Vagina (tissue), 2 donors: ENCODE measurements around the gene TAF11L8. TPM values are rescaled to one million over a fixed set of nuclear protein-coding genes. Genes with fewer than 3 reads are reported as not detected.
"Not testable (repeated sequence)": the region's sequence is repeated elsewhere in the genome, so short reads cannot be mapped to it uniquely, and the experiment has no call there.

Source experiments
- DNase-seq, 2 donors: peaks; one replicate each; pipeline ENCODE4 v3.0.0-alpha.2; 2017; ENCODE audit errors: extremely low spot score in 2 of 2
- H3K27ac ChIP-seq: fragments of 200-600 bp; sonication (generic); one replicate; pipeline ENCODE4 v1.5.1; 2019
- H3K27me3 ChIP-seq: fragments of 200-600 bp; sonication (generic); one replicate; pipeline ENCODE4 v1.5.1; 2019
- H3K36me3 ChIP-seq, 2 donors: fragments of 200-600 bp; sonication (generic); one replicate each; pipeline ENCODE4 v1.5.1; 2017 to 2019
- H3K4me1 ChIP-seq: fragments of 200-600 bp; sonication (generic); one replicate; pipeline ENCODE4 v1.5.1; 2019
- H3K4me3 ChIP-seq, 2 donors: fragments of 200-600 bp; sonication (generic); 1 replicate in 1 of 2; 2 replicates in 1 of 2; pipeline ENCODE4 v1.5.1; 2016 to 2019
- H3K9me3 ChIP-seq: fragments of 200-600 bp; sonication (generic); one replicate; pipeline ENCODE4 v1.5.1; 2019
- POLR2A ChIP-seq, 2 donors: fragments of 450-650 bp; IDR thresholded peaks; one replicate each; pipeline ENCODE4 v1.6.1; 2017; ENCODE audit warnings: antibody characterized with exemption in 2 of 2, mild to moderate bottlenecking in 2 of 2, moderate library complexity in 2 of 2
- POLR2AphosphoS5 ChIP-seq, 2 donors: sonication (generic); formaldehyde crosslinking; IDR thresholded peaks; one replicate each; pipeline ENCODE4 v1.9.0; 2017; ENCODE audit warnings: antibody characterized with exemption in 2 of 2, mild to moderate bottlenecking in 2 of 2, low read depth in 1 of 2; ENCODE audit not compliant: insufficient read depth in 1 of 2
- intact Hi-C: fragments of 100-400 bp; cut with DNase I; formaldehyde crosslinking; loops from one replicate; pipeline ENCODE4 v1.15.1; 2023
- total RNA-seq: library from RNA; depleted of rRNA; stranded (reverse); fragments of >200 nt; gene quantifications from one replicate; pipeline ENCODE4 v1.2.3, GENCODE V29; 2016
- TF ChIP-seq, protein P1 (sequence below), 3 experiments: fragments of 450-650 bp in 2 of 3; fragments of 200-600 bp in 1 of 3; sonication (generic) in 1 of 3; IDR thresholded peaks; one replicate each; pipeline ENCODE4 v1.5.1; 2017 to 2019; ENCODE audit warnings: antibody characterized with exemption in 3 of 3, mild to moderate bottlenecking in 2 of 3, moderate library complexity in 2 of 3

The TAF11L8 gene
- not detected for total RNA-seq

DNA sequence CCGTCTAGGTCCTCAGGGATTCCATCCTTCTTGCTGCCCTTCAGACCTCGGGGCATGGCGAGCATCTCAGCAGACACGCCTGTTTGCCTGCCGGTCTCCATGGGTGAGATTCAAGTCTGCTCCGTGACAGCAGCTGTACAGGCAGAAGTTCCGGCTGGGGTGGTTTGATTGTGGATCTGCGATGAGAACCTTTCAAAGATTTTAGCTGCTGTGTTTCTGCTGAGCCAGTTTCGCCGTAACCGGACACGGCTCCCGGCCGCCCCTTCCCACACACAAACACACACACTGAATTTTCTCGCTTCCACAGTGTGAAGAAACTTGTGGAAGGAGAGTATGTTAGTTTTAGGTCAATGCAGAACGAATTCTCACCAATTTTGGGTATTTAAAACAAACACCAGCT, at the start of gene TAF11L8:
Gene TAF11L8, minus strand, starts transcription at position 101 of the 400 bp plus-strand sequence.
- H3K27ac ChIP-seq, DNase-seq, H3K4me1 ChIP-seq, intact Hi-C loops, H3K36me3 ChIP-seq, H3K9me3 ChIP-seq, H3K4me3 ChIP-seq, H3K27me3 ChIP-seq: not testable (repeated sequence)

DNA sequence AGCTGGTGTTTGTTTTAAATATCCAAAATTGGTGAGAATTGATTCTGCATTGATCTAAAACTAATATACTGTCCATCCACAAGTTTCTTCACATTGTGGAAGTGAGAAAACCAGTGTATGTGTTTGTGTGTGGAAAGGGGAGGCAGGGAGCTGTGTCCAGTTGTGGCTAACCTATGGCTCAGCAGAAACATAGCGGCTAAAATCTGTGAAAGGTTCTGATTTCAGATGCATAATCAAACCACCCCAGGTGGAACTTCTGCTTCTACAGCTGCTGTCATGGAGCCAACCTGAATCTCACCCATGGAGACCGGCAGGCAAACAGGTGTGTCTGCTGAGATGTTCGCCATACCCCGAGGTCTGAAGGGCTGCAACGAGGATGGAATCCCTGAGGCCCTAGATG, 43.4 kb upstream of the TAF11L8 start, which contains the start of gene TAF11L14:
Gene TAF11L14, plus strand, starts transcription at position 301 of the 400 bp plus-strand sequence.
- intact Hi-C loops, result no loop called here
- H3K36me3 ChIP-seq, result no peaks in the 10 kb centered on the region
- H3K9me3 ChIP-seq, result no peaks in the 10 kb centered on the region
- no peak within 1 kb of the TSS for H3K27ac ChIP-seq
- no peak within 1 kb of the TSS for H3K4me3 ChIP-seq
- TF ChIP-seq POLR2AphosphoS5 (IDR thresholded peaks at IDR 0.05; ENCODE audit: insufficient read depth in 1 of 2, low read depth in 1 of 2) (no peak), POLR2A (IDR thresholded peaks at IDR 0.05) (no peak)
- TF ChIP-seq, protein P1, sequence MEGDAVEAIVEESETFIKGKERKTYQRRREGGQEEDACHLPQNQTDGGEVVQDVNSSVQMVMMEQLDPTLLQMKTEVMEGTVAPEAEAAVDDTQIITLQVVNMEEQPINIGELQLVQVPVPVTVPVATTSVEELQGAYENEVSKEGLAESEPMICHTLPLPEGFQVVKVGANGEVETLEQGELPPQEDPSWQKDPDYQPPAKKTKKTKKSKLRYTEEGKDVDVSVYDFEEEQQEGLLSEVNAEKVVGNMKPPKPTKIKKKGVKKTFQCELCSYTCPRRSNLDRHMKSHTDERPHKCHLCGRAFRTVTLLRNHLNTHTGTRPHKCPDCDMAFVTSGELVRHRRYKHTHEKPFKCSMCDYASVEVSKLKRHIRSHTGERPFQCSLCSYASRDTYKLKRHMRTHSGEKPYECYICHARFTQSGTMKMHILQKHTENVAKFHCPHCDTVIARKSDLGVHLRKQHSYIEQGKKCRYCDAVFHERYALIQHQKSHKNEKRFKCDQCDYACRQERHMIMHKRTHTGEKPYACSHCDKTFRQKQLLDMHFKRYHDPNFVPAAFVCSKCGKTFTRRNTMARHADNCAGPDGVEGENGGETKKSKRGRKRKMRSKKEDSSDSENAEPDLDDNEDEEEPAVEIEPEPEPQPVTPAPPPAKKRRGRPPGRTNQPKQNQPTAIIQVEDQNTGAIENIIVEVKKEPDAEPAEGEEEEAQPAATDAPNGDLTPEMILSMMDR (IDR thresholded peaks at IDR 0.05), result no peak
- no peaks in the 10 kb centered on the region for H3K27me3 ChIP-seq
- DNase-seq, result no peak
- no peaks in the 10 kb centered on the region for H3K4me1 ChIP-seq

DNA sequence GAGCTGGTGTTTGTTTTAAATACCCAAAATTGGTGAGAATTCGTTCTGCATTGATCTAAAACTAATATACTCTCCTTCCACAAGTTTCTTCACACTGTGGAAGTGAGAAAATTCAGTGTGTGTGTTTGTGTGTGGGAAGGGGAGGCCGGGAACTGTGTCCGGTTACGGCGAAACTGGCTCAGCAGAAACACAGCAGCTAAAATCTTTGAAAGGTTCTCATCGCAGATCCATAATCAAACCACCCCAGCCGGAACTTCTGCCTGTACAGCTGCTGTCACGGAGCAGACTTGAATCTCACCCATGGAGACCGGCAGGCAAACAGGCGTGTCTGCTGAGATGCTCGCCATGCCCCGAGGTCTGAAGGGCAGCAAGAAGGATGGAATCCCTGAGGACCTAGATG, 41.0 kb upstream of the TAF11L8 start, which contains the start of gene TAF11L13:
Gene TAF11L13, plus strand, starts transcription at position 301 of the 400 bp plus-strand sequence.
- H3K4me1 ChIP-seq, H3K27me3 ChIP-seq, intact Hi-C loops, H3K4me3 ChIP-seq, H3K27ac ChIP-seq, DNase-seq, H3K36me3 ChIP-seq, H3K9me3 ChIP-seq: not testable (repeated sequence)

DNA sequence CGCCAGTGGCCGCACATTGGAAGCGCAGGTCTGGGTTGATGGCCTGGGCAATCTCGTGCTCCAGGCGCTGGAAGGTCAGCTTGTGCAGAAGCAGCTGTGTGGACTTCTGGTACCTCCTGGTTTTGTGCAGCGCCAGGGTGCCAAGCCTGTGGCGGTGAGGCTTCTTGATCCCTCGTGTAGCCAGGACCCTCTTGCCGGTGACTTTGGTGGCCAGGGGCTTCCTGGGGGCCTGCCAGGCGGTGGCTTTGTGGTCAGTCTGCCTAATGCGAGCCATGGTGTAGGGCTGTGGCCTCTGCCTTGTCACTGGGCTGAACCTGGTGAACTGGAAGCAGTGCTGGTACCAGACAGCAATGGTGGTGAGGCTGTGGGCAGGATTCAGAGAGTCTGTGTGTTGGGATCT, 34.9 kb upstream of the TAF11L8 start:
- no peak for TF ChIP-seq POLR2AphosphoS5 (IDR thresholded peaks at IDR 0.05; ENCODE audit: insufficient read depth in 1 of 2, low read depth in 1 of 2)
- TF ChIP-seq POLR2A (IDR thresholded peaks at IDR 0.05), result no peak
- TF ChIP-seq, protein P1 (IDR thresholded peaks at IDR 0.05), result no peak
- Histone ChIP-seq H3K36me3 (no peaks in the 10 kb centered on the region), H3K9me3 (no peaks in the 10 kb centered on the region), H3K27me3 (no peaks in the 10 kb centered on the region), H3K4me1 (no peaks in the 10 kb centered on the region), H3K4me3 (no peak overlapping the region), H3K27ac (no peak overlapping the region)
- intact Hi-C loops, result no loop called here
- no peak for DNase-seq

DNA sequence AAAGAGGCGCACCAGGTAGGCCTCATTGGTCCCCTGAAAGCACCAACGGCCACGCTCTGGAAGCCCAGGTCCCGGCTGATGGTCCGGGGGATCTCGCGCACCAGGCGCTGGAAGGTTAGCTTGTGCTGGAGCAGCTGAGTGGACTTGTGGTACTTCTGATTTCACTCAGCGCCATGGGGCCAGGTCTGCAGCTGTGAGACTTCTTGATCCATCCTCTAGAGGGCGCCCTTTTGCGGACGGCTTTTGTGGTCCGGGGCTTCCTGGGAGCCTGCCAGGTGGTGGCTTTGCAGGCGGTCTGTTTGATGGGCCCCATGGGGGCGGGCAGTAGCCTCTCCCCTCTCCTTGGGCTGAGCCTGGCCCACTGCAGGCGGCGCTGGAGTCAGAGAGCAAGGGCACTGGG, 29.9 kb upstream of the TAF11L8 start:
- H3K4me3 ChIP-seq, result no peak overlapping the region
- intact Hi-C loops, result no loop called here
- H3K36me3 ChIP-seq, result no peaks in the 10 kb centered on the region
- H3K4me1 ChIP-seq, result no peaks in the 10 kb centered on the region
- no peak overlapping the region for H3K27ac ChIP-seq
- TF ChIP-seq, protein P1 (IDR thresholded peaks at IDR 0.05), result no peak
- TF ChIP-seq POLR2AphosphoS5 (IDR thresholded peaks at IDR 0.05; ENCODE audit: insufficient read depth in 1 of 2, low read depth in 1 of 2) (no peak), POLR2A (IDR thresholded peaks at IDR 0.05) (no peak)
- no peaks in the 10 kb centered on the region for H3K27me3 ChIP-seq
- DNase-seq, result no peak
- H3K9me3 ChIP-seq, result no peaks in the 10 kb centered on the region

DNA sequence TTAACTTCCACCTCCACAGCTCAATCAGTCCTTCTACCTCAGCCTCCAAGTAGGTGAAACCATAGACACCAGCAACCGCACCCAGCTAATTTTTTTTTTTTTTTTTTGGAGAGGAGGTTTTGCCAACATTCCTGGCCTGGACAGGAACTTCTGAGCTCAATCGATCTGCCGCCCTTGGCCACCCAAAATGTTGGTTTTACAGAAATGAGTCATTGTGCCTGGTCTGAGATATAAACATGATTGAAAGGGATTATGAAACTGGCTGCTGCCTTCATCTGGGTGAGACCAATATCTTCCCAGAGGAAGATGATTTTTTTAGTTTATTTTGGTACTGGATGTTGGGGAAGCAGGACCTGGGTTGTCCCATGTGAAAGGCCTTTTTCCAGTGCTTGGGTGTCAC, 28.6 kb upstream of the TAF11L8 start:
- TF ChIP-seq POLR2AphosphoS5 (IDR thresholded peaks at IDR 0.05; ENCODE audit: insufficient read depth in 1 of 2, low read depth in 1 of 2) (no peak), POLR2A (IDR thresholded peaks at IDR 0.05) (no peak)
- TF ChIP-seq, protein P1 (IDR thresholded peaks at IDR 0.05), result no peak
- intact Hi-C loops, result no loop called here
- Histone ChIP-seq H3K9me3 (no peaks in the 10 kb centered on the region), H3K27me3 (no peaks in the 10 kb centered on the region), H3K27ac (no peak overlapping the region), H3K36me3 (no peaks in the 10 kb centered on the region), H3K4me1 (no peaks in the 10 kb centered on the region), H3K4me3 (no peak overlapping the region)
- no peak for DNase-seq
